Islet precursor cell (in vitro differentiated cells): ENCODE data around the gene BRAT1.
A peak's percentile ranks its signal among the peaks of the same experiment; 100 is the strongest.
"Not testable (repeated sequence)": the region's sequence is repeated elsewhere in the genome, so short reads cannot be mapped to it uniquely, and the experiment has no call there.

Source experiments
- DNase-seq: peaks from one replicate; pipeline ENCODE4 v3.0.0-alpha.2; 2018

Gene BRAT1

DNA sequence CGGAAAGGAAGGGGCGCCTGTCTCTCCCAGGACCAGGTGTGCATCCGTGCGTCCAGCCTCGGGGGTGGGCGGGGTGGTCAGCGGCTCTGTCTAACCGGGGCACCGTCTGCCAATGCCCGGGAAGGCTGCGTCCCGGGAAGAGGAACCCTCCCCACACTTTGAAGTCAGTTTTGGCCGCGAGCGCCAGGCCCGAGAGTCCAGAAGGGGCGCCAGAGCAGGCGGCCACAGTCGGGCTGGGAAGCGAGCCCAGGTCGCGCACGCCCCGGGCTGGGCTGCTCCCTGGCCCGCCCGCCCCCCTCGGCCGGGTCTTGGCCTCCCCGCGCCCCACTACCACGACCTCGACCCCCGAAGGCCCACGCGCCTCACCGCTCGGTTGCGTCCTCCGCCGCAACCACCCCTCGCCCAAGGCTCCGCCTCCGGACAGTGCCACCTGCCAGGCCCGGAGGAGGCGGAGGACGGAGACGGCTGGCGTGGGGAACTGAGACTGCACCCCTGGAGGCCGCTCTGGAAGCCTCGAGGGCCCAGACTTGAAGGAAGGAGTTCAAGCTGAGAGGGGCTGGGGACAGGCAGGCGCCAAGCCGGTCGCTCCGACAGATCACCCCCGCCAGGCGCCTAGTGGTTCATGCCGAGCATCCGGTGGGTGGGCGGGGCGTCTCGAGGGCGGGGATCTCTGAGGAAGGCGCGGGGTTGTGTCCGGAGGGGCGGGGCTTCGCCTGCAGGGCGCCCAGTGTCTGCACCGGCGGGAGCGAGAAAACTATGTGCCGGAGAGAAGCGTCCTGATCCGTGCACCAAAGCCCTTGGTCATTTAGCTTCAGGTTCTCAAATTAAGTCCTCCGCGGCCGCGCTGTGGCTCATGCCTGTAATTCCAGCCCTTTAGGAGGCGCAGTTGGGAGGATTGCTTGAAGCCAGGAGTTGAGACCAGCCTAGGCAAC lies at the start of gene BRAT1:
Gene BRAT1 (minus strand): TSS at position 404 of the 932 bp plus-strand sequence. CDS start 1,093 bp downstream, outside the sequence.
- DNase-seq, result peak; percentile 99

- DNase-seq, result no peak
These were observed 49.4 kb upstream of the BRAT1 start for GRCh38 chr7:2604608-2605174.

DNA sequence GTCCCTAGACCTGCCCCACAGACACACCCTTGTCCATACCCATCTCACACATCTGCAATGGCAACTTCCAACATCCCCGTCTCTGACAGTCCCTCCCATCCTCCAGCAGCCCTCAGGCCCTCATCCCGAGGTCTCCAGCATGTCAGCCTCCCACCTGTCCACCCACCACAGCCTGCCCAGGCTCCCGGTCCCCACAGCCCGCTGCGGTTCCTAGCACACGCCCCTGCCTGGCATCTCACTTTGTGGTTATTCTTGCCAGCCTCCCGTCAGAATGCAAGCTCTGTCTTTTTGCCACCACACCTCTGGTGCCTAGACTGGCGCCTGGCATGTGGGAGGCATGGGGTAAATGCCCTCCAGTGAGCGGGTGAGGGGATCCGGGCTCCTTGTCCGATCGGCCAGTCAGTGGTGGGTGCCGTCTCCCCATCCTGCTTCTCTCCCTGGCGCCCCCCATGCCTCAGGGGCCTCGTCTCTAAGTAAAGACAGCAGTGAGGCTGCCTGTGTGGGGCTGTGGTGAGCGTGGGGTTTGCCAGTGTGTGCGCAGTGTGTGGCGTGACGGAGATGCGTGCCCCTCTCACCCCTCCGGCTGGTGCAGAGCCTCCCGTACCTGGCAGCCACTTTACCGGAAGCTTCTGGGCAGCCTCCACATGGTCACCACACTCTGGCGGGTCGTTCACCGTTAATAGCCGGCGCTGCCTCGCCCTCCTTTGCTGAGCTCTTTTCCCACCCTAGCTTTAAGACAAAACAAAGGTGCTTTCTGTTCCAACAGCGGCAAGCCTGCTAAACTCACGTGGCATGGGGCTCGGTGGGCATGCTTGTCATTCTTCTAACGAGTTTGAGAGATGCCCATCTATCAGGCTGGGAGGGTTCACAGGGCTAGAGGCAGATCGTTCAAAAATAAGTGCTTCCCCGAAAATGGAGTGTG lies 48.0 kb upstream of the BRAT1 start:
- no peak for DNase-seq

DNA sequence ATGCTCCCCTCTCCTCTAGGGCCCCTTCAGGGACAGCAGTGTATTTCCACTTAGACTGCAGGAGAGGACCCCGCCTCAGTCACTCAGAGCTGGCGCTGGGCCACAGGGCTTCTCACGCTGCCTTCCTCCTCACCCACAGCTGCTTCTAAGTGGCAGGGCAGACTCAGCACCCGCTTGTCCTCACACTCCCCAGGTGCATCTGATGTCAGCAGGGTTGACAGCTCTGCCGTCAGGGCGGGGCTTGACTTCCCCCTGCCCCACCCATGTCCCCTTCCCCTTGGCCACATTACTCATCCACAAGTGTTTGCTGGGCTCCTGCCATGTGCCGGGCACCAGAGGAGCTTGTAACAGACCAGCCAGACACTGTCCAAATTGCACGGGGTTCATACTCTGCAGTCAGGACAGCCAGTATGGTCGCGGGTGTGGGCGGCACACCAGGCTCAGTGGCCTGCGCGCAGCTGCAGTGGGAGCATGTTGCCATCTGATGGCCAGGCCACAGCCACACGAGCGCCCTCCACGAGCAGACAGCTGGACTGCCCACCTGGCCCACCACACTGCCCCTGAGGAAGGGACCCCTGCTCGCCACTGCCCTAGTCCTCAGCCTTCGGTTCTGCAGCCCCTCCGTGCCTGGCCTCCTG lies 47.2 kb upstream of the BRAT1 start:
- DNase-seq, result no peak

DNA sequence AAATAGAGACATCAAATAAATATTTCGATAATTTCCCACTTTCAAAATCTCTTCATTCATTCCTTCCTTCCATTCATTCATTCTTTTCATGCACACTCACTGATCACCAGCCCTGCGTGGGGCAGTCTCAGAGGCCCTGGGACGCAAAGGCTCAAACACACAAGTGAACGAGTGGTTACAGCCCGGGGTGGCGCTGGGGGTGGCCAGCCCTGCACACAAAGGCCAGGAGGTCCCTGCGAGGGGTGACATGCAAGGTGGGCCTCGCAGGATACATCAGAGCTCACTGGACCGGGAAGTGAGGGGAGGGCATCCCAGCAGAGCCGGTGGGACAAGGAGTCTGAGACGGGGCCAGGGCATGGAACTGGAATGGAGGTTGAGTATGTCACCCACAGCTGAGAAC lies 46.6 kb upstream of the BRAT1 start:
- DNase-seq, result no peak

GRCh38 chr7:2601065-2601464 lies 45.7 kb upstream of the BRAT1 start:
- DNase-seq, result no peak

GRCh38 chr7:2598154-2598823 lies 43.0 kb upstream of the BRAT1 start:
- no peak for DNase-seq

- no peak for DNase-seq
These were observed 41.9 kb upstream of the BRAT1 start for GRCh38 chr7:2597273-2597640.

DNA sequence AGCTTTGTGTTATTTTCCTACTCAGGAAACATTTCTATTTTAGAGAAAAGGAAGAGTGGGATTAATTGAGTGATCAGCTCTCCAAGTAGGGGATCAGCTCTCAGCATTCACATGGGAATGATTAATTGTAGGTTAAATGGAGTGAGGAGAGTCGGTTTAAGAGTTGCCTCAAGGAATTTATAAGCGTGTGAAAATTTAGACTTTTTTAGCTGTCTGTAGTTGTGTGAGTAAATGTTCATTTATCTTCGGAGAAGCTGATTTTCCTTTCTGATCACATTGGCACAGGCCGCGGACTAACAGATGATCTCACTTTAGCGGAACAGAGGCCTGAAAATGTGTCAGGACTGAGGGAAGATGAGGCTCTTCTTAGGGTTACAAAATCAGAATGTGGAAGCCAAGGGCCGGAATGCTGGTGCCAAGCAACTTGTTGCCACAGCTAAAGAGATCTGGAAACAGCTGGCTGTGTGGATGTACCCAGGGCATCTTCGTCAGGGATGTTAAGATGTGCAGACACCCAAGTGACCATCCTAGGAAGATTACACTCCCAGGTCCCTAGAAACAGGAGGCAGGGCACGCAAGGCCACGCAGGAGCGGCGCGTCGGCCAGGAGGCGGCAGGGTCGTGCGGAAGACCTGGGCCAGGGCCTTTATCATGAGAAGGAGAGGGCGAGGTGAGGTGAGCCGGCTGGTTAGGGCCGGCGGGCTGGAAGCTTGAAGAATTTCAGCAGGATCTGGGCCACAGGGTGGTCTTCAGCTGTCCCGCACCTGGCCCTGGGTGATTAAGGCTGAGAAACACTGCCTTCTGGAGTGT lies 41.3 kb upstream of the BRAT1 start:
- no peak for DNase-seq

- no peak for DNase-seq
These were observed 40.0 kb upstream of the BRAT1 start for GRCh38 chr7:2595258-2595860.

- no peak for DNase-seq
These were observed 39.3 kb upstream of the BRAT1 start for GRCh38 chr7:2594599-2594998.

DNA sequence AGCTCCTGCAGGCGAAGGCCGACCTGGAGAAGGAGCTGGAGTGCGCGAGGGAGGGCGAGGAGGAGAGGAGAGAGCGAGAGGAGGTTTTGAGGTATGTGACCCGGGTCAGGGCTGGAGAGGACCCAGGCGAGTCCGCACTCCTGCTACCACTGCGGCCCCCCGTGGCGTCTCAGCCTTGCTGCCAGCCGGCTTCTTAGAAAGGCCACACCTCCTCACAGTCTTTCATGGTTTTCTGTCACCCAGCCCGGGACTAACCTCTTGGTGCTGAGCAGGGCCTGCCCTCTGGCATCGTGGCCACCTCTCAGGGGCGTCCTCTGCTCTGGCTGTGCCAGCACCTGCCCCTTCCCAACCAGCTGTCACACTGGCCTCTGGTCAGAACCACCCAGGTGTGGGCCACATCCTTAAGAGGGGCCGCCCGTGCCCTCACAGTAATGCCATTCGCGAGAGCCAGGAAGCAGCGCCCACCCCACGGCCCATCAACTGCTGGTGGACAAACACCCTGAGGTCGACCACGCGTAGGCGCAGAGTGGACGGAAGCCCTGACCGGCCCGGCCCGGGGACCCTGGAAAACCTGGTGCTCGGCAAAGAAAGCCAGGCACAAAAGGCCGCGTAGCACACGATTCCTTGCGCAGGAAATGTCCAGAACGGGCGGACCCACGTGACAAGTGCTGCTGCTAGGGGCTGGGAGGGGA lies 37.9 kb upstream of the BRAT1 start:
- no peak for DNase-seq

- DNase-seq, result no peak
These were observed 37.1 kb upstream of the BRAT1 start for GRCh38 chr7:2592375-2592865.

DNA sequence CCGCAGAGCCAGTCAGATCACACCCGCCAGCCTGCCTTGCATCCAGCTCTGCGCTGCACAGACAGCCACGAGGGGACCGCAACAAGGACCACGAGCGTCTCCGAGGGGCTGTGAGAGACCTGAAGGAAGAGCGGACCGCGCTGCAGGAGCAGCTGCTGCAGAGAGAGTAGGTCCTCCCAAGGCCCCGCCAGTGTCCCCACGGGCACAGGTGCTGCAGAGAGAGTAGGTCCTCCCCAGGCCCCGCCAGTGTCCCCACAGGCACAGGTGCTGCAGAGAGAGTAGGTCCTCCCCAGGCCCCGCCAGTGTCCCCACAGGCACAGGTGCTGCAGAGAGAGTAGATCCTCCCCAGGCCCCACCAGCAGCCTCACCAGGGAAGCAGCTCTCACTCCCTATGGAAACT lies 34.6 kb upstream of the BRAT1 start:
- DNase-seq, result not testable (repeated sequence)

GRCh38 chr7:2589341-2589740 lies 34.0 kb upstream of the BRAT1 start:
- no peak for DNase-seq

DNA sequence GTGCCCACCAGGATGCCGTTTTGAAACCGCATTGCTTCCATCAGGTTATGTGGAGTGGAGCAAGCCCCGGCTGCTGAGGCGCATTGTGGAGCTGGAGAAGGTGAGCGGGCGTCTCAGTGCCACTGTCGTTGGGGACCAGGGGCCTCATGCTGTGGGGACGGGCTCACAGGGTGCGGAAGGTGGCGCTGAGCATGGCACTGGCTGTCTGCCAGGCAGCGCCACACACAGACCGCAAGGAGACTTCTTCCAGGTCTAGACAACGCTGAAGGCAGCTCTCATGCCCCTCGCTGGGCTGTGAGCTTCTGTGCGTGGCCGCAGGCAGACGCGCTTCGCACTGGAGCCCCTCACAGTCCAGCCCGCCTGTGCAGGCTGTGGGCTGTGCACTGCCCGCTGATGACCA lies 32.5 kb upstream of the BRAT1 start:
- DNase-seq, result no peak

DNA sequence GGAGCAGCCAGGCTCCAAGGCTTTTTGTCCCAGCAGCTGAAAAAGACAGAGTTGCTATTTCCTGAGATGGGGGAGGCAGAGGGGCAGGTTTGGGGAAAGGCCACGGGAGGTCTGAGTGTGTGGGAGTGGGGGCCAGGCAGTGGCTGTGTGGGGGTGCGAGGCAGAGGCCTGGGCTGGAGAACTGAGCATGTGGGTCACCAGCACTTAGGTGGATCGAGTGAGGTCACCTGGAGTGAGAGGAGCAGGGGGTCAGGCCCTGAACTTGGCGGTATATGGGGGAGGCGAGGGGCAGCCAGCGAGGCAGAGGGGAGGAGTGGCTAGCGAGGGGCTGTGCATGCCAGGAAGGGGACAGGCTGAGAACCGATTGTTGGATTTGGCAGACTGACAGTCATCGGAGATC lies 31.8 kb upstream of the BRAT1 start:
- no peak for DNase-seq

DNA sequence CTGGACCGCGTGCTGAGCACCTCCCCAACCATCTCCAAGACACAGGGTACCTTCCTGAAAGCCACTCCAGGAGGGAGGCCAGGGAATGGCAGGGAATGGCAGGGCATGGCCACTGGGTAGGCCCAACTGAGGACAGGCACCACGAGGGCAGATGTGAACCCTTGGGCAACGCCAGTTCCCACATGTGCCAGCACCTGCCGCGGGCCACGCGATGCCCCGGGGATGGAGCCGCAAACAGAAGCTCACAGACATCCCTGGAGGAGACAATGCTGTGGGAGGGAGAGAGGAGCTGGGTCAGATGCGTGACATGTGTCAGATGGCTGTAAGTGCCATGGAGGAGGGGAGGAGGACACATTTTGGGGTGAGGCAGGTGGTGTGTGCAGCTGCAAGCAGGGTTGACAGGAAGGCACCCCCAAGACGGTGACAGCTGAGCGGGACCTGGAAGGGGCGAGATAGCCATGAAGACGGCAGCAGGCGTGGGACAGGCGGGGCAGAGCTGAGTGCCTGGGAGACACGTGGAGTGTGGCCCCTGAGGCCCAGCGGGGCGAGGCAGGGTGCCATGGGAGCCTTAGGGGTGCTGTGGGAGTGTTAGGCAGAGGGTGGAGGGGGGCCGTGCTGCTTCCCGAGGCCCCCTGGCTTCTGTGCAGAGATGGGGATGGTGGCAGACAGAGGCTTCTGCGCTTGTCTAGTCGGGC lies 31.1 kb upstream of the BRAT1 start:
- DNase-seq, result no peak

- no peak for DNase-seq
These were observed 30.1 kb upstream of the BRAT1 start for GRCh38 chr7:2585446-2585845.
